ENCODE results near the gene SLC35A1. TPM values are rescaled to one million over a fixed set of nuclear protein-coding genes. Genes with fewer than 3 reads are reported as not detected.

The SLC35A1 gene
- total RNA-seq, 2 experiments from 2014 or later, result 3.8 to 4.9 TPM

- ATAC-seq (ENCODE audit: poor library complexity) (no peak), DNase-seq (no peak)
- peak overlapping the region; percentile 71 for H3K27ac Mint-ChIP-seq
- H3K9me3 ChIP-seq (ENCODE audit: control insufficient read depth in 1 of 2, insufficient read depth in 1 of 2, low read length in 2 of 2), result no peaks in the 10 kb centered on the region
- H3K36me3 Mint-ChIP-seq (ENCODE audit: low read depth), result peaks cover 87% of the 10 kb centered on the region
- no peaks in the 10 kb centered on the region for H3K27me3 Mint-ChIP-seq
- no peak overlapping the region for H3K4me3 Mint-ChIP-seq
- H3K9me3 Mint-ChIP-seq, result no peaks in the 10 kb centered on the region
- no peak overlapping the region for H3K4me3 ChIP-seq (ENCODE audit: low read length)
- ChIA-PET CTCF (interaction anchor here (0.9 kb wide), 1 partner anchor 11 kb away, joined by 5 read pairs; no protein-coding TSS in a partner anchor), POLR2A (no interaction called here)
- H3K36me3 ChIP-seq (ENCODE audit: insufficient read depth, low read length), result peaks cover 77% of the 10 kb centered on the region
- TF ChIP-seq CTCF (IDR thresholded peaks at IDR 0.05), result no peak
- intact Hi-C loops (cut with DNase I, micrococcal nuclease), result no loop called here
- H3K4me1 Mint-ChIP-seq (ENCODE audit: low read depth), result peaks cover 19% of the 10 kb centered on the region
- H3K4me1 ChIP-seq (ENCODE audit: insufficient read depth, low read length), result no peaks in the 10 kb centered on the region
- no peaks in the 10 kb centered on the region for H3K27me3 ChIP-seq (ENCODE audit: control insufficient read depth in 1 of 2, insufficient read depth in 2 of 2, low read length in 2 of 2)
- no peak overlapping the region for H3K27ac ChIP-seq (ENCODE audit: low read depth in 1 of 2, low read length in 2 of 2)
Observed at GRCh38 chr6:87514831-87515230, 42.1 kb downstream of the SLC35A1 start.

DNA sequence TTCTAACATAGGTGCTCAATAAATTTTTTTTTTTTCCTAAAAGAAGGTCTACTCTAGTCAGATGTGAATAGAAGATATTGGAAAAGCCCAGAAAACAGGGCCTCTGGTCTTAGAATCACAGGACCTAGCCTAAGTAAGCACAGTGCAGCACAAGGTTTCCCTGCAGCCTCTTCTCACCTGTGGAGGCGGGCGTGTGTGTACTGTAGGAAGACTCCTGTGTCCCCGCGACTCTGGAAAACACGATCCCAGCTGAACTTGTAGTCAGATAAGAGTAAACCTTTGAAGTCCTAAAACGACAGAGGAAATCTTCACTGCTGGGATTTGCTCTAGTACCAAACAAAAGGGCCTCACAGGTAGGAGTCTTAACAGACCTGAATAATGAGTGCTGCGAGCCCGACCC lies 45.7 kb downstream of the SLC35A1 start:
- ChIA-PET CTCF (no interaction called here), POLR2A (no interaction called here)
- H3K4me3 Mint-ChIP-seq, result no peak overlapping the region
- H3K36me3 Mint-ChIP-seq (ENCODE audit: low read depth), result peaks cover 85% of the 10 kb centered on the region
- Histone ChIP-seq H3K36me3 (ENCODE audit: insufficient read depth, low read length) (peaks cover 66% of the 10 kb centered on the region), H3K27ac (ENCODE audit: low read depth in 1 of 2, low read length in 2 of 2) (no peak overlapping the region), H3K9me3 (ENCODE audit: control insufficient read depth in 1 of 2, insufficient read depth in 1 of 2, low read length in 2 of 2) (no peaks in the 10 kb centered on the region), H3K4me1 (ENCODE audit: insufficient read depth, low read length) (no peaks in the 10 kb centered on the region), H3K4me3 (ENCODE audit: low read length) (no peak overlapping the region), H3K27me3 (ENCODE audit: control insufficient read depth in 1 of 2, insufficient read depth in 2 of 2, low read length in 2 of 2) (no peaks in the 10 kb centered on the region)
- H3K27ac Mint-ChIP-seq, result no peak overlapping the region
- H3K4me1 Mint-ChIP-seq (ENCODE audit: low read depth), result peaks cover 19% of the 10 kb centered on the region
- ATAC-seq (ENCODE audit: poor library complexity) (no peak), DNase-seq (no peak)
- H3K9me3 Mint-ChIP-seq, result no peaks in the 10 kb centered on the region
- TF ChIP-seq CTCF (IDR thresholded peaks at IDR 0.05), result no peak
- no peaks in the 10 kb centered on the region for H3K27me3 Mint-ChIP-seq
- intact Hi-C loops (cut with DNase I, micrococcal nuclease), result no loop called here

DNA sequence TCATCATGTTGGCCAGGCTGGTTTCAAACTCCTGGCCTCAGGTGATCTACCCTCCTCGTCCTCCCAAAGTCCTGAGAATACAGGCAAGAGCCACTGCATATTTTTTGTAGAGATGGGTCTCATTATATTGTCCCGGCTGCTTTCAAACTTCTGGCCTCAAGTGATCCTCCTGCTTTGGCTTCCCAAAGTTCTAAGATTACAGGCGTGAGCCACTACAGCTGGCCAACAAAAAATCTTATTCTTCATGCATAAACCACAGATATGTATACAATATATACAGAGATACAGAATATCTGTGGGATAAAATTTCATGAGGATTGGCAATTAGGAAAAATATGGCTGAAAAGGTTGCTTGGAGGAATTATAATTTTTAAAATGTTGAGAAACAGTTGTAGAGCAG lies 49.9 kb downstream of the SLC35A1 start:
- Histone ChIP-seq H3K27me3 (ENCODE audit: control insufficient read depth in 1 of 2, insufficient read depth in 2 of 2, low read length in 2 of 2) (no peaks in the 10 kb centered on the region), H3K27ac (ENCODE audit: low read depth in 1 of 2, low read length in 2 of 2) (no peak overlapping the region), H3K4me3 (ENCODE audit: low read length) (no peak overlapping the region), H3K9me3 (ENCODE audit: control insufficient read depth in 1 of 2, insufficient read depth in 1 of 2, low read length in 2 of 2) (no peaks in the 10 kb centered on the region), H3K36me3 (ENCODE audit: insufficient read depth, low read length) (peaks cover 46% of the 10 kb centered on the region), H3K4me1 (ENCODE audit: insufficient read depth, low read length) (no peaks in the 10 kb centered on the region)
- TF ChIP-seq CTCF (IDR thresholded peaks at IDR 0.05), result no peak
- Mint-ChIP-seq H3K36me3 (ENCODE audit: low read depth) (peaks cover 81% of the 10 kb centered on the region), H3K4me1 (ENCODE audit: low read depth) (no peaks in the 10 kb centered on the region), H3K27ac (no peak overlapping the region), H3K9me3 (no peaks in the 10 kb centered on the region), H3K27me3 (no peaks in the 10 kb centered on the region), H3K4me3 (no peak overlapping the region)
- intact Hi-C loops (cut with DNase I, micrococcal nuclease), result no loop called here
- DNase-seq, result no peak
- CTCF ChIA-PET, result no interaction called here
- ATAC-seq (ENCODE audit: poor library complexity), result no peak
- POLR2A ChIA-PET, result interaction anchor here (0.6 kb wide), 2 partner anchors 50 to 159 kb away, joined by 3 read pairs; no protein-coding TSS in a partner anchor
